Measurements from ENCODE around the gene MAP4K3. TPM values are rescaled to one million over a fixed set of nuclear protein-coding genes. Genes with fewer than 3 reads are reported as not detected.

Gene MAP4K3
- total and polyA plus RNA-seq, 8 donors, result 8.2 to 23.1 (median 16.3) TPM

GRCh38 chr2:39435741-39436591 lies 1.1 kb downstream of the MAP4K3 start:
- peak overlapping the region; percentile 64 to 94 (median 80) for H3K27ac ChIP-seq
- ATAC-seq, result peak in 2 of 4 donors; percentile 9 to 15

GRCh38 chr2:39435234-39435633 lies 1.9 kb downstream of the MAP4K3 start:
- no peaks in the 10 kb centered on the region for H3K36me3 ChIP-seq
- H3K4me3 ChIP-seq, result peak overlapping the region in 3 of 4 donors; percentile 77 to 94 (median 85)
- FAIRE-seq (no peak), DNase-seq (no peak), ATAC-seq (no peak)
- H3K9me3 ChIP-seq, result no peaks in the 10 kb centered on the region
- intact Hi-C loops (cut with DNase I), result no loop called here
- H3K27me3 ChIP-seq, result no peaks in the 10 kb centered on the region
- TF ChIP-seq, protein P1, sequence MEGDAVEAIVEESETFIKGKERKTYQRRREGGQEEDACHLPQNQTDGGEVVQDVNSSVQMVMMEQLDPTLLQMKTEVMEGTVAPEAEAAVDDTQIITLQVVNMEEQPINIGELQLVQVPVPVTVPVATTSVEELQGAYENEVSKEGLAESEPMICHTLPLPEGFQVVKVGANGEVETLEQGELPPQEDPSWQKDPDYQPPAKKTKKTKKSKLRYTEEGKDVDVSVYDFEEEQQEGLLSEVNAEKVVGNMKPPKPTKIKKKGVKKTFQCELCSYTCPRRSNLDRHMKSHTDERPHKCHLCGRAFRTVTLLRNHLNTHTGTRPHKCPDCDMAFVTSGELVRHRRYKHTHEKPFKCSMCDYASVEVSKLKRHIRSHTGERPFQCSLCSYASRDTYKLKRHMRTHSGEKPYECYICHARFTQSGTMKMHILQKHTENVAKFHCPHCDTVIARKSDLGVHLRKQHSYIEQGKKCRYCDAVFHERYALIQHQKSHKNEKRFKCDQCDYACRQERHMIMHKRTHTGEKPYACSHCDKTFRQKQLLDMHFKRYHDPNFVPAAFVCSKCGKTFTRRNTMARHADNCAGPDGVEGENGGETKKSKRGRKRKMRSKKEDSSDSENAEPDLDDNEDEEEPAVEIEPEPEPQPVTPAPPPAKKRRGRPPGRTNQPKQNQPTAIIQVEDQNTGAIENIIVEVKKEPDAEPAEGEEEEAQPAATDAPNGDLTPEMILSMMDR (IDR thresholded peaks at IDR 0.05), result no peak
- 54 to 67% methylated on average over 8 of the region's 8 CpGs for WGBS, 2 donors
- peaks cover 22 to 68% (median 34%) of the 10 kb centered on the region in 3 donors for H3K4me1 ChIP-seq
- peak overlapping the region in 1 of 4 donors; percentile 92 for H3K27ac ChIP-seq

More at GRCh38 chr2:39435741-39436591, 1.1 kb downstream of the MAP4K3 start:
- 2 to 3% methylated on average over 17 of the region's 17 CpGs for WGBS, 2 donors
- Histone ChIP-seq H3K4me3 (peak overlapping the region; percentile 64 to 94 (median 81)), H3K9me3 (no peaks in the 10 kb centered on the region), H3K4me1 (peaks cover 22 to 63% (median 34%) of the 10 kb centered on the region in 3 donors), H3K27me3 (no peaks in the 10 kb centered on the region), H3K36me3 (no peaks in the 10 kb centered on the region)
- intact Hi-C loops (cut with DNase I), result no loop called here
- DNase-seq, result peak in 3 of 6 donors; percentile 12 to 41 (median 24)
- FAIRE-seq, result no peak
- TF ChIP-seq, protein P1 (IDR thresholded peaks at IDR 0.05), result no peak

DNA sequence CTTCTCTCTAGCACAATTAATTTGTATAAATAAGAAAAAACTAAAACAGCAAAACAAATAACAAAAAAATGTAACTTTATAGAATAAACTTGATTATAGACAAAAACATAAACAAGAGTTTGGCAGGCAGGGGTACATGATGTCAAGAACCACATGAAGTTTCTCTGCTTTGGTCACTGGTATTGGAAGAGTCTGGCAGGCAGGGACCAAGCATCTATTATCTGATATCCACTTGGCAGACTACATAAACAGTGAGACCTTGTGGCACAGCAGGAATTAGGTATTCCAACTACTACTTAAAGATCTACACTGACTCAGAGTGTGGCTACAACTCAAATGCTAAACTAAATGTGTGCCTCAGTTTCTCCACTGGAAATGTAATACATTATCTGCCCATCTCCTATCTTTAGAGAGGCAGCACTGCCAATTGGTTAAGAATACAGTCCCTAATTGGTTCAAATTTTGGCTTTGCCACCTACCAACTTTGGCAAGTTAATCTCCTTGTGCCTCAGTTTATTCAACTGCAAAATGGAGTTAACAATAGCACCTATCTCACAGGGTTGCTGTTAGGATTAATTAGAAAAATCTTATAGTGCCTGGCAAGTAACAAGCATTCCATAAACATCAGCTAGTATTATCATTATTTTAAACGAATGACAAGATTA lies 2.7 kb downstream of the MAP4K3 start:
- intact Hi-C loops (cut with DNase I), result no loop called here

GRCh38 chr2:39433586-39434195 lies 3.4 kb downstream of the MAP4K3 start:
- intact Hi-C loops (cut with DNase I), result no loop called here
- 20 to 22% methylated on average over 5 of the region's 5 CpGs for WGBS, 2 donors
- no peaks in the 10 kb centered on the region for H3K9me3 ChIP-seq
- DNase-seq (no peak), ATAC-seq (no peak), FAIRE-seq (no peak)
- TF ChIP-seq, protein P1 (IDR thresholded peaks at IDR 0.05), result no peak
- H3K4me3 ChIP-seq, result no peak overlapping the region
- no peaks in the 10 kb centered on the region for H3K36me3 ChIP-seq
- H3K27me3 ChIP-seq, result no peaks in the 10 kb centered on the region
- H3K27ac ChIP-seq, result no peak overlapping the region
- H3K4me1 ChIP-seq, result peaks cover 22 to 55% (median 34%) of the 10 kb centered on the region in 3 donors

More for the DNA sequence above, 2.7 kb downstream of the MAP4K3 start:
- Histone ChIP-seq H3K36me3 (no peaks in the 10 kb centered on the region), H3K4me3 (peak overlapping the region in 2 of 4 donors; percentile 77 to 94), H3K27ac (no peak overlapping the region), H3K9me3 (no peaks in the 10 kb centered on the region), H3K4me1 (peaks cover 22 to 62% (median 34%) of the 10 kb centered on the region in 3 donors), H3K27me3 (no peaks in the 10 kb centered on the region)
- no peak for ATAC-seq
- FAIRE-seq, result no peak
- WGBS, 2 donors, result 16 to 21% methylated on average over 1 of the region's 1 CpG
- DNase-seq, result no peak
- TF ChIP-seq, protein P1 (IDR thresholded peaks at IDR 0.05), result no peak

Data from pancreas (tissue), 10 donors.